T-helper 1 cell treated with Interleukin-12 subunit alpha and Interleukin-12 subunit beta and Interleukin-4 antibody, amounts not matched to agents 30 ng/mL and 1 ng/mL, for 36 hours (primary cell): ENCODE measurements around the gene PIP4P1. TPM values are rescaled to one million over a fixed set of nuclear protein-coding genes. Genes with fewer than 3 reads are reported as not detected.
"Not testable (repeated sequence)": the region's sequence is repeated elsewhere in the genome, so short reads cannot be mapped to it uniquely, and the experiment has no call there.

ENCODE experiments used
- intact Hi-C: fragments of 100-400 bp; cut with micrococcal nuclease; formaldehyde crosslinking; loops from one replicate; pipeline ENCODE4 v1.15.1; 2024
- total RNA-seq: library from RNA; stranded (reverse); gene quantifications from 2 replicates; pipeline ENCODE4 v1.2.3, GENCODE V29; 2022

The PIP4P1 gene
- total RNA-seq, 1 donor from 2014 or later, result 36.1 TPM

DNA sequence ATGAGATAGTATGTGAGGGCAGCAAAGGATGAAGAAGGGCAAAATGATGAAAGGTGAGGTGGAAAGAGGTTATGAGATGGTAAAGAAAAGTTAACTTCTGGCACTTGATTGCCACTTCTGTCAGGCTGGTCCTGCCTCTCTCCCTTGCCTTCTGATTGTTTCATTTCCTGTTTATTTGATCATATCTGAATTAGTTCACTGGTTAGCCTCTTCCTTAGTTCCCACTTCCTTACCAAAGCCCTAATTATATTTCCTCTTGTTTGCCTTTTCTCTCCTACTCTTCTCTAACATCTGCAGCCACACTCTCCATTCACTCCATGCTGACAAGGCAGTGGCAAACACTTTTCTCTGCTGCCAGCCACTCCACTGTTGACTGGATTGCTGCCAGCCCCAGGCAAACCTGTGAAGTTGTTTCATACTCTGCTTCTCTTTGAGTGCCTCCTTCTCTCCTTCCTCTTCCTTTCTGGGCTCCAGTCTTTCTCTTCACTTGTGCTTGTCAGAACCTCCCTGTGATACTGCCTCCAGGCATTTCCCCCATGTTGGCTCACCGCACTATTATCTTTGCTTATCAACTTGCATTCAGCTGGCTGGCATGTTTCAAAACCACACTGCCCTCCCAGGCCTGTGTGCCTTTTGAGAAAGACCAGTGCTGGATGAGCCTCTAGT, 16.1 kb upstream of the PIP4P1 start:
- intact Hi-C loops, result loop anchor here (1.0 to 2.0 kb wide), 2 partner anchors 8 to 13 kb away; partner anchors contain the start of gene PNP

DNA sequence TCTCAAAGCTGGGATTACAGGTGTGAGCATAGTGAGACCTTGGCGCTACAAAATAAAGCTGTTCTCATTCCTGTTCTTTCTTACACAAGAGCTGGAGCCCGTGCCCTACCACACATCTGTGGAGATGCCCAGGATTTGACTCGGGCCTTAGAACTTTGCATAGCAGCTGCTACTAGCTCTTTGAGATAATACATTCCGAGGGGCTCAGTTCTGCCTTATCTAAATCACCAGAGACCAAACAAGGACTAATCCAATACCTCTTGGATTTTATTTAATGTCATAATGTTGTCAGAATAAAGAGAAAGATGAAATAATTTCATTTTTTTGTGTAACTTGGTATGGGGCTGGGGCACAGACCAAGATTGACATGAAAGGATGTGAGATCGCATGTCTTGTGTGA, 15.5 kb upstream of the PIP4P1 start:
- intact Hi-C loops, result loop anchor here (1.0 to 2.0 kb wide), 2 partner anchors 7 to 14 kb away; partner anchors contain the start of gene PNP

DNA sequence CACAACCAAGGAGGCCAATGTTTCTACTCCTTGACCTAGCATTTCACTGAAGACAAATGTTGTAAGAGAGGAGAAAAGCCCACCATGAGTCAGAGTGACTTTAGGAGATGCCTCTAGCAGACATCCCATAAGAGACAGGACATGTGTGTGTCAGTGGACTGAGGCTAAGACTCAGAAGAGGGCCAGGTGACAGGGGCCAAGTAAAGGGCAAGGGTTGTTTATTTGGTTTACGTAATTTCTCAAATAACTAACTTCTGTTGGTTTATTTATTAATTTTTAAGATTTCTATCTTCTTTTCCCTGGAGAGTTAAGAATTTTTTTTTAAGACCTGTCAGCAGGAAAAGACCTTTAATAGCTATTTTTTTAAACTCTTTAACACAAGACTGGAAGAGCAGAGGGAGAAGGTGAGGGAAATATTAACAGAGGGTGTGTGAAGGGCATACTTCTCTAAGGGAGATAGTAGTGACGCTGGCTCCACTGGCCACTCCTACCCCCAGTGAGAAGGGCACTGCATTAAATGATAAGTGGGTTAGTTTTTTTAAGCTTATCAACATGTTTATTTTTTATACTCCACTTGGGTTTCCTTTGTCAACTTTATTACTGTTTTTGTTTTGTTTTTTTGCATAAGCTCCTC, 11.4 kb upstream of the PIP4P1 start:
- intact Hi-C loops, result no loop called here

DNA sequence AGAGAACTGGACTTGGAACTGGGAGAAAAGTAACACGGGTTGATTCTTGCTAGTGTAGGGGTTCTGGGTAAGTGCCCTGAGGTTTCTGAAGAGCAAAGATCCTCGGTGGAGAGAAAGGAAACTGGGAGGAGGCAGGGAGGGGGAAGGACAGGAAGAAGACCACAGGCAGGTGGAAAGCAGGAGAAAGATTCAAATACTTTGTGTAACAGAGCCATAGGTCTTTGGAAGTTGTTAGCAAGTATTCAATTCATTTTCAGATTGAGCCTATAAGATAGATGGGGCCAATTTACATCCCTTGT, 9.3 kb upstream of the PIP4P1 start:
- intact Hi-C loops, result loop anchor here (2.0 kb wide), 1 partner anchor 18 kb away; no protein-coding TSS in a partner anchor

DNA sequence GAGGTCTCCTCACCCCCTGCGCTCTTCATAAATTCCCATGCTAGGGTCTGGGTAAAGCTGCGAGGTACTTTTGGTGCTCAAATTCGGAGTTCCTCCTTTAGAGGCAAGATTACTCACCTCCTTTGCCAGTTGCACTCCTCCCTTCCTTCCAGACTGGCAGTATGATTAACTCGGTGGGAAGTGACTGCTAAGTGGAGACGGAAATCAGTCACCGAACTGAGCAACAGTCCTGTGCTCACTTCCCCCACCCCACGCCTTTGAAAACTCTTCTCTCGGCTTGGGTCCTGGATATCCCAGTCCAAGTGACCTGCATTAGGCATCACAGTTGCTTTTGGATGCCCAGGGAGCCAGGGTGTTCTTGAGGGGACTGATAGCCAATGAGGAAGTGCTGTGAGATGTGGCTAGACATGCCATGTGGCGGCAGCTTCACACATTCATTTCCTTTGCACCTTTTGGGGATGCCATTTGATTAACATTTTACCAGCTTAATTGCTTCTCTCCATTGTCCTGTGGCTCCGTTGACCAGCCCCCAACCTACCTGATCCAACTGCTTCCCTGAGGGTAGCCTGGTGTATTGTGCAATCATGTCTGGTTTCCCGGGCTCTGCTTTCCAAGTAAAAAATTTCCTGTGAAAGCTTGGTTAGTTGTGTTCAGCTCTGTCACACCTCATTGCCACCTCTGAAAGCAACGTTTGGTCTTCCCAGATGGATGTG, 8.8 kb upstream of the PIP4P1 start:
- intact Hi-C loops, result loop anchor here (1.0 to 10.0 kb wide), 10 partner anchors 7 to 1005 kb away; partner anchors contain the start of genes APEX1, PARP2, PIP4P1 and RAB2B

DNA sequence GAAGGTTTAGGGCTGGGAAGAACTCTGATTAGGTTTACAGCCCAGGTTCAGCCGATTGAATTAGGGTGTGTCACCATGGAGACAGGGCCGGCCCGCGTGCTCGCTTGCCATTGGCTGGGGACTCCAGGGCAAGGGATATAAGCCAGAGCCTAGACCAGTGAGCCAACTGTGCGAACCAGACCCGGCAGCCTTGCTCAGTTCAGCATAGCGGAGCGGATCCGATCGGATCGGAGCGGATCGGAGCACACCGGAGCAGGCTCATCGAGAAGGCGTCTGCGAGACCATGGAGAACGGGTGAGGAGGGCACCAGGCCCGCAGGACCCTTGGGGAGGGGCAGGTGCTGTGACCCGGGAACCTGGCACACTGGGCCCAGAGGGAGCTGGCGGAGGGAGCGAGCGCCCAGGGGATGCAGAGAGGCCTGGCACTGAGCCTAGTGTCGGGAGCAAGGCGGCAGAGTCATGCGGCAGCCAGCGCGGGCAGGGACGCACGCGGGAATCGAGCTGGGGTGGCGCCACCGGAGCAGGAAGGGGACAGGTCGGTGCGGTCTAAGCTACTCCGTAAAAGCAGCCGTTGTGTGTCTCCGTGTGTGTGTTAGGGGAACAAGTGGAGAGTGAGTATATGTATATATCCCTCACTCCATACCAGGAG, 8.1 kb upstream of the PIP4P1 start, which contains the start of gene PNP:
TSS of gene PNP (plus strand) at position 165 of the 648 bp plus-strand sequence. CDS start at position 284, 119 bp downstream.
- intact Hi-C loops, result loop anchor here (1.0 to 10.0 kb wide), 9 partner anchors 8 to 1005 kb away; partner anchors contain the start of genes APEX1, PARP2, PIP4P1 and RAB2B

DNA sequence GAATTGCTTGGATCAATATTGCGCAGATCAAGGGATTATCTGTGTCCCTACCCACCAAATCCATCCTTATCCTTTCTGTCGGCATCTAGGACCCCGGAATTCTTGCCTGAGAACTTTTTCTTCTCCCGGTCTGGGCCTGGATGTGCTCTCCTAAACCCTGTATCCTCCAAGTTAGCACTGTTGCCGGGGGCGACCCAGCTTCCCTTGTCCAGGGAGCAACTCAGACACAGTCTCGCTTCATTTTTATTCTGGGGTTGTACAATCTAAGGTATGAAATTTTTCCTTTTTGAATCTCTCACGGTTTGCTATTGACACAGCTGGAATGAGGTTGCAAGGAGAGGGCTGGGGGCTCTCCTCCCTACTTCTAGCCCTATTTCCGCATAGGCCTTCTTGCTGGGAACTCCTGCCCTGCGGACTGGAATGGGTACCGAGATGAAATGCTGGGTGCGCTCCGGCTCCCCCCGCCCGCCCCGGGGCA, 7.6 kb upstream of the PIP4P1 start:
- intact Hi-C loops, result loop anchor here (1.0 to 10.0 kb wide), 9 partner anchors 8 to 1006 kb away; partner anchors contain the start of genes APEX1, PARP2, PIP4P1 and RAB2B

DNA sequence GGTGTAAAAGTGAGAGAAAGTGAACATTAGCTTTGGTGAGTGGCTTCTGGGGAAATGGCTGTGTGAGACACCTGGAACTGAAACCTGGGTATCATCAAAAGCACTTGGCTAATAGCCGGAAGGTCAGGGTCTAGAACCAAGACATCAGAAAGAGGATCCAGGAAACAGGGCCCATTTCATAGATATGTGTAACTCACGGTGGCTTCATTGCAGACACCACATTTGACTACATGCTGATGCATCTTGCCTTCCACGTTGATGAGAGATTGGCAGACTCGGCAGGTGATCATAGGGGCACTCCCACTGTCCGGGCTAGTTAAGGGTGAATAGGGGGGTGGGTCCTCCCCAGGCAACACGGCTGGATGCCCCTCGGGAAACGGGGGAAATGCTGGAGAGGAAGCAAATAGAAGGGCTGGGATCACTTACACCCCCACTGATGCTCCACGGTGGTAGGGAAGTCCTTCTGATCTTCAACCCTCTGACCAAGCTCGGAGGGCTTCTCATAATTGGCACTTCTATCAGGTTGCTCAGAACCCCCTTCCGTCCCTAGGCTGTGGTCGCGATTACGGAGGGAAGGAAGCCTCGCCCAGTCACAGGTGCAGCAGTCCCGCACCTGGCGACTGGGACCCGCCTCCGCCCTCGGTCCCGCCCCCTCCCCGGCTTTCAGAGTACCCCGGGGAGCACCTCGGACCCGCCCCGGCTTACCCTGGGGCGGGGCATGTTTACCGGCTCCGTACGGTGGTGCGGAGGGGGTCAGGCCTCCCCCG, 593 bp downstream of the PIP4P1 start:
- intact Hi-C loops, result loop anchor here (1.0 to 10.0 kb wide), 8 partner anchors 9 to 1014 kb away; partner anchors contain the start of genes PARP2, PNP, RAB2B and TEP1

DNA sequence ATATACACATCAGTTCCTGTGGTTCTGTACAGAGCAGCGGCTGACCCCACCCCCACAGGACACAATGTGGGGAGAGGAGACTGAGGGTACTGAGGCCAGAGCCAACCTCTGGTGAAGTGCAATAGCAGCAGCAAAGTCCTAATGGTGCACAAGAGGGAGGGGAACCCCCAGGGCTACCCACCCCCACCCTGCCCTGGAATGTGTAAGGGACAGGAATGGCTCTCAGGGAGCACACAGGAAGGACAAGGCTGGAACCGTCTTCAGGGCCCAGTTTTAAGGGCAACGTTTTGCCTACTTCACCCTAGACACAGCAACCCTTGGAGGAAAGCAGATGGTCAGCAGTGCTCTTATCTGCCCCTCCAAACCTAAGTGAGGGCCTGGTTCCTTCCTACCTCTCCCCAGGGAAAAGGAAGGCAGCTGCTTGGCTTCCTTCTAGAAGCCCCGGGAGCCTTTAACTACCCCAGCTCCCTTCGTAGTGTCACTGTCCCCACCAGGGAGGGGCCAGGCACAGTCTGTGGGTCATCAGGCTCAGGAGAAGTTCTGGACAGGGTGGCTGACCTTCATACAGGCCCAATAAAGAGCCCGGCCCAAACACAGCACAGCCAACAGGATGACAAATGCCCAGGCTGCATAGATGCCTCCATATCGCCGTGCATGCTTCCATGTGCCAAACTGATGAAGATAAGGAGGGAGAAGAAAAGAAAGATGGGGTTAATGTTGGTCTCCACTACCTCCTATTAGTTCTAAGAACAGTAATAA, 3.0 kb downstream of the PIP4P1 start:
- intact Hi-C loops, result loop anchor here (10.0 kb wide), 1 partner anchor 927 kb away; the partner anchor contains the start of gene SUPT16H

DNA sequence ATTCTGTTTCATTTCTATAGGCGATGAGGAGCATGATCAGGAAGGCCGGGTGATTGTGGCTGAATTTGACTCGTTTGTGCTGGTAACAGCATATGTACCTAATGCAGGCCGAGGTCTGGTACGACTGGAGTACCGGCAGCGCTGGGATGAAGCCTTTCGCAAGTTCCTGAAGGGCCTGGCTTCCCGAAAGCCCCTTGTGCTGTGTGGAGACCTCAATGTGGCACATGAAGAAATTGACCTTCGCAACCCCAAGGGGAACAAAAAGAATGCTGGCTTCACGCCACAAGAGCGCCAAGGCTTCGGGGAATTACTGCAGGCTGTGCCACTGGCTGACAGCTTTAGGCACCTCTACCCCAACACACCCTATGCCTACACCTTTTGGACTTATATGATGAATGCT, 4.3 kb downstream of the PIP4P1 start:
- intact Hi-C loops, result loop anchor here (10.0 kb wide), 1 partner anchor 928 kb away; the partner anchor contains the start of gene SUPT16H

DNA sequence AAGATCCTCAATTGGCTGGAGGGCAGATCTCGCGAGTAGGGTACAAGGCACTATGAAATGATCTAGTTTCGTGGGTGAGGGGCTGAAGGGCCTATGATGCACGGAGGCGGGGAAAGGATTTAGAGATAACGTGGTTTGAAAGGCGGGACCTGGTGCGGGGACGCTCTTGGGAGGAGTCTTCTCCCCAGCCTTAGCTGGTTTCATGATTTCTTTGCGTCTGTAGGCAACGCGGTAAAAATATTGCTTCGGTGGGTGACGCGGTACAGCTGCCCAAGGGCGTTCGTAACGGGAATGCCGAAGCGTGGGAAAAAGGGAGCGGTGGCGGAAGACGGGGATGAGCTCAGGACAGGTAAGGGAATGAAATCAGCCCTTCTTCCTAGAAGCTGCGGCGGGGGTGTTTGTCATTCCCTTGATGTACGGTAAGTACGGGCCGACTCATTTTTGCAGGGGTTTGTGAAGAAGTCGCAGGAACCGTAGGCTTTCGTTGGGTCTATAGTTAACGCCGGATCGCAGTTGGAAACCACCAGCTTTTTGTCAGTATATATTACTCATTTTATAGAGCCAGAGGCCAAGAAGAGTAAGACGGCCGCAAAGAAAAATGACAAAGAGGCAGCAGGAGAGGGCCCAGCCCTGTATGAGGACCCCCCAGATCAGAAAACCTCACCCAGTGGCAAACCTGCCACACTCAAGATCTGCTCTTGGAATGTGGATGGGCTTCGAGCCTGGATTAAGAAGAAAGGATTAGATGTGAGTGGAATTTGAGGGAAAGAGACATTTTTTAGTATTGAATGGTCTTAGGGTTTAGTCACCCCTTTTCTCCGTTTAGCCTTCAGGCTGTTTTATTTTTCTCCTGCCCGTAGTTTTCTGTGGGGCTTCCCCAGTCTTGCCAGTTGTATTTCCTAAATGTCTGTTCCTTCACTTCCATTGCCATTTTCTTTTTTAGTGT, 5.6 kb downstream of the PIP4P1 start:
- intact Hi-C loops, result loop anchor here (1.0 to 10.0 kb wide), 12 partner anchors 14 to 929 kb away; partner anchors contain the start of genes CCNB1IP1, HNRNPC, PARP2 and PNP

DNA sequence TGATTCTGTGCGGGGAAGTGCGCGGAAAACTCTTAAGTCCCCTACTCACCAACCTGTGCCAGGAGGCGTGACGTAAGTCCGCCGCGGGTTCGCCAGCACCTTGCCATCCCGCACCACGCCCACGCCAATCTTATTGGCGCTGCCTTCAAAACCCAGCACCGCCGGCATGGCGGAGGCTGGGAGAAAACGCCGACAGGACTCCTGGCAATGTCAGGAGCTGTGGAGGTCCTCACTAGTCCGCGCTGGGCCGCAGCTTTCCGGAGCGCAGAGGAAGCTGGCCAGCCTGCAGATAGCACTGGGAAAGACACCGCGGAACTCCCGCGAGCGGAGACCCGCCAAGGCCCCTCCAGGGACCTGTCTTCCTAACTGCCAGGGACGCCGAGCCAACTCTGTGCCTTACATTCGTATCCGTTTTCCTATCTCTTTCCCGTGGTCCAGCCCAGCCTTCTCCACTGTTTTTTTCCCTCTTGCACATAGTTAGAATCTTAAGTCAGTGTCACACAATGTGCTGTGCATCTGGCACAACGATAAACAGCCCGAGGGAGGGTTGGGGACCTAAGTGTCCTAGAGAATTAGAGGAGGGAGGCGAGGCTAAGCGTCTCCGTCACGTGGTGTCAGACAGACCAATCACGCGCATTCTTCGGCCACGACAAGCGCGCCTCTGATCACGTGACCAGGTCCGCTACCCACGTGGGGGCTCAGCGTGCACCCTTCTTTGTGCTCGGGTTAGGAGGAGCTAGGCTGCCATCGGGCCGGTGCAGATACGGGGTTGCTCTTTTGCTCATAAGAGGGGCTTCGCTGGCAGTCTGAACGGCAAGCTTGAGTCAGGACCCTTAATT, 6.5 kb downstream of the PIP4P1 start, which contains the start of the genes APEX1 and OSGEP:
TSS of gene APEX1 (plus strand) at position 711 of the 839 bp plus-strand sequence. CDS start 420 bp downstream, outside the sequence.
TSS of gene OSGEP (minus strand) at position 297 of the 839 bp plus-strand sequence. CDS start at position 168, 129 bp downstream.
- intact Hi-C loops, result loop anchor here (1.0 to 10.0 kb wide), 13 partner anchors 8 to 930 kb away; partner anchors contain the start of genes CCNB1IP1, HNRNPC, PARP2 and PNP

DNA sequence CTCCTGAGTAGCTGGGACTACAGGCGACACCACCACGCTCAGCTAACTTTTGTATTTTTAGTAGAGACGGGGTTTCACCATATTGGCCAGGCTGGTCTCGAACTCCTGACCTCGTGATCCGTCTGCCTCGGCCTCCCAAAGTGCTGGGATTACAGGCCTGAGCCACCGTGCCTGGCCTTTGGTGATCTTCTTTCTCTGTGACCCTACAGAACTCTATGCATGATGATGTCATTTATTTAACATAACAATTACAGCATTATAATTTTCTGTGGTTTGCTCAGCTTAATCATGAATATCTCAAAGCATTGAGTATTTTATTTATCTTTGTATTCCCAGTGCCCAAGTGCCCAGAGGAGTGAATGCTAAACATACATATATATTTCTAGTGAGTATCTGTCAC, 8.4 kb downstream of the PIP4P1 start:
- intact Hi-C loops, result loop anchor here (10.0 kb wide), 1 partner anchor 932 kb away; the partner anchor contains the start of gene SUPT16H

DNA sequence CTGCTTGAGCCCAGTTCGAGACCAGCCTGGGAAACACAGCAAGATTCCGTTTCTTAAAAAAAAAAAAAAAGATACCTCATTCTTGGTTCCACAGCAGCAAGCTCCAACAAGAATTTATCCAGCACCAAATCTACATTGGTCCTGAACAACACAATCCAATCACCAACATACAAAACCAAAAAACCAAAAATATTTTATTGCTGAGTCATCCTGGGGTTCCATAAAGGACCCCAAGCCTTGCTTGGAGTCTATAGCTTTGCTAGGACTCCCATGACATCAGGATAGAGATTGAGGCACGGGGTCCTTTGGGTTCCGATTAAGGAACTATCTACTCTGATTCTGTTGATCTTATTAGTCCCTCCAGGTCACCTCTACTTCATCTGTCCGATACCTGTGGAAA, 14.3 kb downstream of the PIP4P1 start:
- intact Hi-C loops, result no loop called here

DNA sequence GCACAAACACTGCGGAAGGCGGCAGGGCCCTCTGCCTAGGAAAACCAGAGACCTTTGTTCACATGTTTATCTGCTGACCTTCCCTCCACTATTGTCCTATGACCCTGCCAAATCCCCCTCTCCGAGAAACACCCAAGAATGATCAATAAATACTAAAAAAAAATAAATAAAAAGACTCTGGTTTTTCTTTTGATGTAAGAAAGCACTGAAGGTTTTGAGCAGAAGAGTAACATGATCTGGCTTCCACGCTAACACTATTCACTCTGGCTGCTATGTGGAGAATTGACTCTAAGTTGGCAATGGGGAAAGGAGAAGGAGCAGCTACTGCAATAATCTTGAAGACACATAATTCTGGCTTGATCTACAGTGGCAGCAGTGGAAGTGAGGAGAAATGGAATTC, 17.6 kb downstream of the PIP4P1 start:
- intact Hi-C loops, result not testable (repeated sequence)

DNA sequence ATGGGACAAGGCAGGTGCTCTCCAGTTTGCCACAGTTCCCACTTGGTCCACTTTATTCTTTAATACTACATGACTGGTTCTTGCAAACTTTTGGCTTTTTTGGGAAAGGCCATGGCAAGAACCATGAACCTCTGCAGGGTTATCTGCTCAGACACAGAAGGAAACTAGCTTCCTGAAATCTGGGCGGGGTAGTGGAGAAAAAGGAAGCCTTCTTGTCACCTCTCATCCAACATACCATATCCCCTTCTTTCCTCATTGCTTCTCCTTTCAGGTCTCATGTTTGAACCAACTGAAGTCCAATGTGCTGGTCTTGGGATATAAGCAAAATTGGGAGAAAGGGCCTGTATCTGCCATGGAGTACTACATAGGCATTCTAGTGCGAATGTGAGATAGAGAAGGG, 19.8 kb downstream of the PIP4P1 start:
- intact Hi-C loops, result loop anchor here (1.0 kb wide), 1 partner anchor 28 kb away; the partner anchor contains the start of gene TEP1

DNA sequence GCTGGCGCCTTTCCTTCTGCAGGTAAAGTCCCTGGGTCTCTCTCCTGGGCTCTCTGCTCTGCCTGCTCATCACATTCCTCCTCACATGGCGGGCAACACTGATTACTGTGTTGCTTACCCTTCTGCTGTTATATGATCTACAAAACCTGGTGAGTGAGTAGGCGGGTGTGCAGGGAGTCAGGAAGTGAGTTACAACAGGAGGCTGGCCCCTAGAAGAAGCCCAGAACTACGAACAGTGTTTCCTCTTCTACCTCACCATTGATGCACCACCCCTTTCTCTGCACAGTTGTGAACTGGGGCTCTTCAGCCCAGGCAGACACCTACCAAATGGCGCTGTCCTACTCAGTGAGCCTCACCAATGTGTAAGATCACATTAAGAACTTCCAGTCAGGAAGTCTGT, 20.4 kb downstream of the PIP4P1 start:
- intact Hi-C loops, result loop anchor here (1.0 kb wide), 1 partner anchor 28 kb away; the partner anchor contains the start of gene TEP1
